Suprapubic skin (tissue), 4 donors: ENCODE results near the gene PTS.

ENCODE experiments used
- CTCF ChIP-seq, 2 donors: fragments of 200-600 bp in 1 of 2; fragments of 450-650 bp in 1 of 2; sonication (generic) in 1 of 2; IDR thresholded peaks; one replicate each; pipeline ENCODE4 v1.5.1; 2016 to 2019; ENCODE audit warnings: antibody characterized with exemption in 2 of 2, mild to moderate bottlenecking in 1 of 2, moderate library complexity in 1 of 2
- POLR2A ChIP-seq, 2 donors: fragments of 450-650 bp; IDR thresholded peaks; one replicate each; pipeline ENCODE4 v1.6.1; 2017; ENCODE audit warnings: antibody characterized with exemption in 2 of 2, mild to moderate bottlenecking in 2 of 2, moderate library complexity in 2 of 2
- POLR2AphosphoS5 ChIP-seq, 3 donors: sonication (generic); formaldehyde crosslinking; IDR thresholded peaks; one replicate each; pipeline ENCODE4 v1.6.1; 2017; ENCODE audit warnings: antibody characterized with exemption in 3 of 3

GRCh38 chr11:112267188-112267591 is 41.0 kb downstream of the PTS start:
- no peak for TF ChIP-seq CTCF (IDR thresholded peaks at IDR 0.05)
- TF ChIP-seq POLR2A (IDR thresholded peaks at IDR 0.05), result no peak
- TF ChIP-seq POLR2AphosphoS5 (IDR thresholded peaks at IDR 0.05), result no peak
